Activated CD4-positive, alpha-beta T cell treated with anti-CD3 and anti-CD28 coated beads, Interleukin-2, amount 50 U/mL, for 1 hour (primary cell): Measurements from ENCODE around the gene SFXN3.

ENCODE experiments used
- DNase-seq: peaks from one replicate; pipeline ENCODE4 v3.0.0-alpha.2; 2020

Gene SFXN3

GRCh38 chr10:101080933-101081931, 50.2 kb downstream of the SFXN3 start:
- DNase-seq = no peak

- DNase-seq = no peak
These were observed 54.8 kb downstream of the SFXN3 start for GRCh38 chr10:101085846-101086245.

- DNase-seq = no peak
These were observed 56.3 kb downstream of the SFXN3 start for GRCh38 chr10:101087376-101087775.

GRCh38 chr10:101087965-101088364, 56.9 kb downstream of the SFXN3 start:
- no peak for DNase-seq

GRCh38 chr10:101089520-101090299, 58.7 kb downstream of the SFXN3 start:
- DNase-seq = no peak

- no peak for DNase-seq
These were observed 59.6 kb downstream of the SFXN3 start for GRCh38 chr10:101090597-101090996.
